ENCODE data around the gene ARL15.

The ARL15 gene

DNA sequence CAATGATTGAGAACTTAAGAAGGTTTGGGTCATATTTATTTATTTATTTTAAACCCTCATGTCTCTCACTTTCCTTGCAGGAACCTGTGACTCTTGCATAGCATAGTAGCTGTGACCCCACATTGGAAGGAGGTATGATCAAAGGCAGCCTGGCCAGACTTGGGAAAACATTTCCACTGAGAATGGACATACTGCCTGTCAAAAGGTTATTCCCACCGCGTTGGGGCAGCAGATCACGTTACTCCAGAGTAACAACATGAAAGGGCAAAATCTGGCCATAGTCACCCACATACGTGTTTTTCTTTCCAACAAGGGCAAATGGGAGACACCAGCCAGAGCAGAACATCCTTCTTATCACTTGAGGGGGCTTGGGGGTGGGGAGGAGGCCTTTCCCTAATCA is 95.7 kb downstream of the ARL15 start:
- ATAC-seq (ENCODE audit: insufficient read depth, low read depth) (no peak), DNase-seq (no peak)
- Histone ChIP-seq H4K20me1 (ENCODE audit: insufficient read depth, low read length) (0 out of 2 replicates have a peak, but pooled peaks cover 4% of the 10 kb centered on the region), H3K79me2 (ENCODE audit: insufficient read depth, low read length) (no peaks in the 10 kb centered on the region), H3K36me3 (ENCODE audit: insufficient read depth, low read length) (no peaks in the 10 kb centered on the region), H2AFZ (ENCODE audit: low read depth, low read length) (no peak overlapping the region), H3K9me3 (ENCODE audit: insufficient read depth, low read length, severe bottlenecking) (no peaks in the 10 kb centered on the region), H3K27ac (ENCODE audit: low read length) (no peak overlapping the region), H3K4me3 (ENCODE audit: low read depth in 1 of 2, low read length in 2 of 2) (no peak overlapping the region), H3K4me2 (ENCODE audit: insufficient read depth, low read length) (no peak overlapping the region), H3K27me3 (ENCODE audit: insufficient read depth, low read length, poor library complexity) (no peaks in the 10 kb centered on the region), H3K9ac (ENCODE audit: low read depth, low read length) (no peak overlapping the region), H3K4me1 (ENCODE audit: insufficient read depth, low read length) (no peaks in the 10 kb centered on the region)
- no peak for TF ChIP-seq CTCF (IDR thresholded peaks at IDR 0.05; ENCODE audit: borderline replicate concordance, extremely low read depth, low read length, poor library complexity, severe bottlenecking)
- no peak for TF ChIP-seq EZH2 (IDR thresholded peaks at IDR 0.05; ENCODE audit: borderline replicate concordance, low read depth, low read length, severe bottlenecking)

DNA sequence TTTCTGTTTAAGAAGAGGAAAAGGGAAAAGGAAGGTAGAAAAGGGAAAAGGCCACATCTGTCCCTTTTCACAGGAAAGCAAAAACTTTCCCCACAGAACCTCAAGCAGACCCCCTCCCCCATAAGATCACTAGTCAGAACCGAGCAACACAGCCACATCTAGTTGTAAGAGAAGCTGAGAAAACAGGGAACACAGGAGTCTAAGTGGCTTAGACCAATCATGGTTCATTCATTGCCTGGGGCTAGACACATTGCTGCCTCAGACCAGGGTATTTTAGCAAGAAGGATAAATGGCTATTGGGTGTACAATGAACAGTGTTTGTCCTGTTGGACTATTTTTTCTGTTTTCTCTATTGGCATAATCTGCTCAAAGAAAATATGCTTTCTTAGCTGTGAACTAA is 98.0 kb downstream of the ARL15 start:
- Histone ChIP-seq H4K20me1 (ENCODE audit: insufficient read depth, low read length) (0 out of 2 replicates have a peak, but pooled peaks cover 4% of the 10 kb centered on the region), H3K4me1 (ENCODE audit: insufficient read depth, low read length) (no peaks in the 10 kb centered on the region), H3K9me3 (ENCODE audit: insufficient read depth, low read length, severe bottlenecking) (no peaks in the 10 kb centered on the region), H3K9ac (ENCODE audit: low read depth, low read length) (no peak overlapping the region), H3K36me3 (ENCODE audit: insufficient read depth, low read length) (no peaks in the 10 kb centered on the region), H3K4me2 (ENCODE audit: insufficient read depth, low read length) (no peak overlapping the region), H3K79me2 (ENCODE audit: insufficient read depth, low read length) (no peaks in the 10 kb centered on the region), H2AFZ (ENCODE audit: low read depth, low read length) (no peak overlapping the region), H3K4me3 (ENCODE audit: low read depth in 1 of 2, low read length in 2 of 2) (no peak overlapping the region), H3K27me3 (ENCODE audit: insufficient read depth, low read length, poor library complexity) (no peaks in the 10 kb centered on the region), H3K27ac (ENCODE audit: low read length) (no peak overlapping the region)
- no peak for TF ChIP-seq EZH2 (IDR thresholded peaks at IDR 0.05; ENCODE audit: borderline replicate concordance, low read depth, low read length, severe bottlenecking)
- no peak for TF ChIP-seq CTCF (IDR thresholded peaks at IDR 0.05; ENCODE audit: borderline replicate concordance, extremely low read depth, low read length, poor library complexity, severe bottlenecking)
- ATAC-seq (ENCODE audit: insufficient read depth, low read depth) (no peak), DNase-seq (no peak)

DNA sequence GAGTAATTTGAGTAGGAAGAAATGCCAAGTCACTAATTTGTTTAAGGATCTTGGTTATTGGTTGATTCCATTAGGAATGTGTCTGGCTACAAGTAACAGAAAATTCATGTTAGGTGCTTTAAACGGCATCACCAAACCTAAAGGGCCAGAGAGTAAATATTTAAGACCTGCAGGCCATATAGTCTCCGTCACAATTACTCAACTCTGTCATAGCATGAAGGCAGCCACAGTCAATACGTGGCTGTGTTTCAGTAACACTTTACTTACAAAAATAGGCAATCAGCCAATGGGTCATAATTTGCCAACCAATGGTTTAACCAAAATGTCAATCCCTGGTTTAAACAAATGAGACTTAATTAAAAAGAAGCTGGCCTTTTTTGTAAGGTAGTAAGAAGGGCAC is 98.5 kb downstream of the ARL15 start:
- Histone ChIP-seq H3K36me3 (ENCODE audit: insufficient read depth, low read length) (no peaks in the 10 kb centered on the region), H4K20me1 (ENCODE audit: insufficient read depth, low read length) (peaks cover 4% of the 10 kb centered on the region; the same call in 1 of the 2 replicates), H3K79me2 (ENCODE audit: insufficient read depth, low read length) (no peaks in the 10 kb centered on the region), H2AFZ (ENCODE audit: low read depth, low read length) (no peak overlapping the region), H3K9ac (ENCODE audit: low read depth, low read length) (no peak overlapping the region), H3K4me1 (ENCODE audit: insufficient read depth, low read length) (no peaks in the 10 kb centered on the region), H3K27ac (ENCODE audit: low read length) (no peak overlapping the region), H3K4me3 (ENCODE audit: low read depth in 1 of 2, low read length in 2 of 2) (no peak overlapping the region), H3K9me3 (ENCODE audit: insufficient read depth, low read length, severe bottlenecking) (no peaks in the 10 kb centered on the region), H3K4me2 (ENCODE audit: insufficient read depth, low read length) (no peak overlapping the region), H3K27me3 (ENCODE audit: insufficient read depth, low read length, poor library complexity) (no peaks in the 10 kb centered on the region)
- ATAC-seq (ENCODE audit: insufficient read depth, low read depth) (no peak), DNase-seq (no peak)
- TF ChIP-seq CTCF (IDR thresholded peaks at IDR 0.05; ENCODE audit: borderline replicate concordance, extremely low read depth, low read length, poor library complexity, severe bottlenecking) = no peak
- TF ChIP-seq EZH2 (IDR thresholded peaks at IDR 0.05; ENCODE audit: borderline replicate concordance, low read depth, low read length, severe bottlenecking) = no peak

GRCh38 chr5:54207566-54207965 is 102.8 kb downstream of the ARL15 start:
- Histone ChIP-seq H3K27me3 (ENCODE audit: insufficient read depth, low read length, poor library complexity) (no peaks in the 10 kb centered on the region), H3K9ac (ENCODE audit: low read depth, low read length) (no peak overlapping the region), H3K4me3 (ENCODE audit: low read depth in 1 of 2, low read length in 2 of 2) (no peak overlapping the region), H3K79me2 (ENCODE audit: insufficient read depth, low read length) (no peaks in the 10 kb centered on the region), H3K4me1 (ENCODE audit: insufficient read depth, low read length) (no peaks in the 10 kb centered on the region), H2AFZ (ENCODE audit: low read depth, low read length) (no peak overlapping the region), H3K27ac (ENCODE audit: low read length) (no peak overlapping the region), H3K4me2 (ENCODE audit: insufficient read depth, low read length) (no peak overlapping the region), H3K36me3 (ENCODE audit: insufficient read depth, low read length) (no peaks in the 10 kb centered on the region), H4K20me1 (ENCODE audit: insufficient read depth, low read length) (peaks cover 4% of the 10 kb centered on the region; the same call in 1 of the 2 replicates), H3K9me3 (ENCODE audit: insufficient read depth, low read length, severe bottlenecking) (no peaks in the 10 kb centered on the region)
- DNase-seq (no peak), ATAC-seq (ENCODE audit: insufficient read depth, low read depth) (no peak)
- TF ChIP-seq EZH2 (IDR thresholded peaks at IDR 0.05; ENCODE audit: borderline replicate concordance, low read depth, low read length, severe bottlenecking) = no peak
- TF ChIP-seq CTCF (IDR thresholded peaks at IDR 0.05; ENCODE audit: borderline replicate concordance, extremely low read depth, low read length, poor library complexity, severe bottlenecking) = no peak
